SU-DHL-6 (cell line): ENCODE data around the gene BPIFA2.

ENCODE experiments used
- H2AFZ ChIP-seq: fragments of 200-600 bp; sonication (generic); 2 replicates; pipeline ENCODE4 v1.6.1; 2014; ENCODE audit warnings: low read depth, mild to moderate bottlenecking, moderate library complexity, mixed read lengths, antibody characterized with exemption, low read length; ENCODE audit not compliant: severe bottlenecking
- H3F3A ChIP-seq: fragments of 200-600 bp; shearing (Covaris generic); 2 replicates; pipeline ENCODE4 v1.6.0; 2016; ENCODE audit warnings: antibody characterized with exemption, mild to moderate bottlenecking; ENCODE audit not compliant: insufficient read depth
- H3K27ac ChIP-seq: fragments of 200-600 bp; sonication (generic); 2 replicates; pipeline ENCODE4 v1.5.1; 2016; ENCODE audit warnings: low read depth, mild to moderate bottlenecking, low read length, moderate library complexity, mixed read lengths
- H3K27me3 ChIP-seq: fragments of 200-600 bp; sonication (generic), shearing (Covaris generic); 2 replicates; pipeline ENCODE4 v1.6.0; 2014; ENCODE audit warnings: mild to moderate bottlenecking, low read length
- H3K36me3 ChIP-seq: fragments of 200-600 bp; sonication (generic); 2 replicates; pipeline ENCODE4 v1.6.1; 2014; ENCODE audit warnings: mild to moderate bottlenecking, low read length, mixed read lengths
- H3K4me2 ChIP-seq: fragments of 300-600, 200-600 bp; shearing (Covaris generic), sonication (generic); 2 replicates; pipeline ENCODE4 v1.6.0; 2014; ENCODE audit warnings: low read length, low read depth, mild to moderate bottlenecking; ENCODE audit not compliant: poor library complexity, severe bottlenecking
- H3K4me3 ChIP-seq: fragments of 200-600 bp; sonication (generic); 2 replicates; pipeline ENCODE4 v1.5.1; 2014; ENCODE audit warnings: antibody characterized with exemption, low read length, mild to moderate bottlenecking, mixed read lengths; ENCODE audit not compliant: insufficient read depth, poor library complexity, severe bottlenecking
- H3K79me2 ChIP-seq: fragments of 200-600 bp; sonication (generic); 2 replicates; pipeline ENCODE4 v1.6.1; 2014; ENCODE audit warnings: mild to moderate bottlenecking, low read length, moderate library complexity; ENCODE audit not compliant: insufficient read depth
- H3K9ac ChIP-seq: fragments of 200-600 bp; sonication (generic); 2 replicates; pipeline ENCODE4 v1.7.0; 2014; ENCODE audit warnings: mild to moderate bottlenecking, low read length
- H3K9me2 ChIP-seq: fragments of 200-600 bp; sonication (generic); replicated peaks from 2 replicates; pipeline ENCODE4 v1.6.1; 2014; ENCODE audit warnings: low read length; ENCODE audit not compliant: insufficient read depth
- H3K9me3 ChIP-seq: fragments of 200-600 bp; sonication (generic); 2 replicates; pipeline ENCODE4 v1.6.1; 2014; ENCODE audit warnings: low read length, mixed read lengths; ENCODE audit not compliant: insufficient read depth
- H4K20me1 ChIP-seq: fragments of 200-600 bp; sonication (generic); 2 replicates; pipeline ENCODE4 v1.6.1; 2014; ENCODE audit warnings: low read depth, mild to moderate bottlenecking, antibody characterized with exemption, low read length, moderate library complexity, mixed read lengths
- CTCF ChIP-seq: fragments of 200-600 bp; sonication (generic); IDR thresholded peaks from one replicate; pipeline ENCODE4 v1.5.1; 2017; ENCODE audit warnings: antibody characterized with exemption, mild to moderate bottlenecking, low read length, moderate library complexity; ENCODE audit not compliant: insufficient read depth, poor library complexity, severe bottlenecking
- EZH2phosphoT487 ChIP-seq: fragments of 200-600 bp; sonication (generic), shearing (Covaris generic); conservative IDR thresholded peaks from 2 replicates; pipeline ENCODE4 v1.6.1; 2018; ENCODE audit warnings: mild to moderate bottlenecking, antibody characterized with exemption, low read length, moderate library complexity, mixed read lengths

BPIFA2 gene

GRCh38 chr20:33172781-33173180 lies 4.8 kb downstream of the BPIFA2 start:
- Histone ChIP-seq H3F3A (no peaks in the 10 kb centered on the region), H3K27me3 (no peaks in the 10 kb centered on the region; the same call in 1 of the 2 replicates), H3K4me2 (no peak overlapping the region), H3K4me3 (no peak overlapping the region), H3K36me3 (no peaks in the 10 kb centered on the region), H3K79me2 (no peaks in the 10 kb centered on the region), H4K20me1 (no peaks in the 10 kb centered on the region), H3K9me3 (no peaks in the 10 kb centered on the region), H3K9me2 (no peaks in the 10 kb centered on the region), H3K9ac (no peak overlapping the region), H3K27ac (no peak overlapping the region), H2AFZ (no peak overlapping the region)
- TF ChIP-seq EZH2phosphoT487 (no peak), CTCF (no peak)

- no peak for TF ChIP-seq CTCF
- H3K4me2 ChIP-seq, result no peak overlapping the region
- no peak overlapping the region for H2AFZ ChIP-seq
- H4K20me1 ChIP-seq, result no peaks in the 10 kb centered on the region
- H3K4me3 ChIP-seq, result no peak overlapping the region
- H3F3A ChIP-seq, result no peaks in the 10 kb centered on the region
- no peaks in the 10 kb centered on the region for H3K9me2 ChIP-seq
- no peaks in the 10 kb centered on the region for H3K27me3 ChIP-seq
- H3K79me2 ChIP-seq, result no peaks in the 10 kb centered on the region
- H3K9ac ChIP-seq, result no peak overlapping the region
- H3K36me3 ChIP-seq, result no peaks in the 10 kb centered on the region
- no peak overlapping the region for H3K27ac ChIP-seq
- no peaks in the 10 kb centered on the region for H3K9me3 ChIP-seq
Measured at GRCh38 chr20:33175123-33175522, 7.2 kb downstream of the BPIFA2 start.

GRCh38 chr20:33176101-33176500 lies 8.1 kb downstream of the BPIFA2 start:
- Histone ChIP-seq H4K20me1 (no peaks in the 10 kb centered on the region), H3F3A (no peaks in the 10 kb centered on the region), H3K27me3 (no peaks in the 10 kb centered on the region), H3K9me2 (no peaks in the 10 kb centered on the region), H3K9ac (no peak overlapping the region), H2AFZ (no peak overlapping the region), H3K36me3 (no peaks in the 10 kb centered on the region), H3K4me3 (no peak overlapping the region), H3K9me3 (no peaks in the 10 kb centered on the region), H3K4me2 (no peak overlapping the region), H3K27ac (no peak overlapping the region), H3K79me2 (no peaks in the 10 kb centered on the region)
- TF ChIP-seq CTCF (no peak), EZH2phosphoT487 (no peak)

GRCh38 chr20:33177866-33178265 lies 9.9 kb downstream of the BPIFA2 start:
- Histone ChIP-seq H3F3A (no peaks in the 10 kb centered on the region), H2AFZ (no peak overlapping the region), H3K4me2 (no peak overlapping the region), H3K4me3 (no peak overlapping the region), H3K27me3 (no peaks in the 10 kb centered on the region), H3K9me3 (no peaks in the 10 kb centered on the region), H3K36me3 (no peaks in the 10 kb centered on the region), H3K79me2 (no peaks in the 10 kb centered on the region), H3K27ac (no peak overlapping the region), H3K9me2 (no peaks in the 10 kb centered on the region), H3K9ac (no peak overlapping the region), H4K20me1 (no peaks in the 10 kb centered on the region)
- TF ChIP-seq EZH2phosphoT487 (no peak), CTCF (no peak)
